RPMI7951 (cell line): ENCODE measurements around the gene FLNB. TPM values are rescaled to one million over a fixed set of nuclear protein-coding genes. Genes with fewer than 3 reads are reported as not detected.

ENCODE experiments used
- DNase-seq: peaks from one replicate; pipeline ENCODE4 v3.0.0-alpha.2; 2012; ENCODE audit warnings: low read depth
- total RNA-seq: library from RNA; depleted of rRNA; stranded (reverse); fragments of >200 nt; shearing (Covaris generic); gene quantifications from 2 replicates; pipeline ENCODE4 v1.2.3, GENCODE V29; 2014

The FLNB gene
- total RNA-seq, 1 experiment from 2014 or later: 104 TPM

GRCh38 chr3:58074116-58074715 lies 66.0 kb downstream of the FLNB start:
- DNase-seq: no peak

- no peak for DNase-seq
Observed at GRCh38 chr3:58074997-58075396, 66.8 kb downstream of the FLNB start.

GRCh38 chr3:58077596-58078285 lies 69.5 kb downstream of the FLNB start:
- no peak for DNase-seq

GRCh38 chr3:58078610-58079009 lies 70.4 kb downstream of the FLNB start:
- DNase-seq: no peak

GRCh38 chr3:58079773-58080172 lies 71.6 kb downstream of the FLNB start:
- DNase-seq: no peak

GRCh38 chr3:58082047-58082446 lies 73.8 kb downstream of the FLNB start:
- no peak for DNase-seq

- DNase-seq: no peak
Observed at GRCh38 chr3:58084166-58084565, 75.9 kb downstream of the FLNB start.

- DNase-seq: no peak
Observed at GRCh38 chr3:58084788-58085543, 76.7 kb downstream of the FLNB start.

GRCh38 chr3:58085616-58086015 lies 77.4 kb downstream of the FLNB start:
- DNase-seq: no peak

GRCh38 chr3:58088501-58088900 lies 80.3 kb downstream of the FLNB start:
- no peak for DNase-seq

GRCh38 chr3:58090351-58090750 lies 82.1 kb downstream of the FLNB start:
- DNase-seq: no peak

- no peak for DNase-seq
Observed at GRCh38 chr3:58092521-58092920, 84.3 kb downstream of the FLNB start.

GRCh38 chr3:58093574-58094195 lies 85.5 kb downstream of the FLNB start:
- peak; percentile 65 for DNase-seq

- no peak for DNase-seq
Observed at GRCh38 chr3:58094657-58095056, 86.4 kb downstream of the FLNB start.

- no peak for DNase-seq
Observed at GRCh38 chr3:58095603-58096138, 87.4 kb downstream of the FLNB start.

- no peak for DNase-seq
Observed at GRCh38 chr3:58098531-58098930, 90.3 kb downstream of the FLNB start.

GRCh38 chr3:58099865-58100264 lies 91.6 kb downstream of the FLNB start:
- DNase-seq: no peak

GRCh38 chr3:58101499-58102389 lies 93.5 kb downstream of the FLNB start:
- DNase-seq: no peak

- DNase-seq: no peak
Observed at GRCh38 chr3:58102390-58102750, 94.1 kb downstream of the FLNB start.

- DNase-seq: no peak
Observed at GRCh38 chr3:58102976-58103451, 94.8 kb downstream of the FLNB start.

- DNase-seq: peak; percentile 48
Observed at GRCh38 chr3:58104151-58104550, 95.9 kb downstream of the FLNB start.
